HCT116 (cell line): ENCODE measurements around the gene HNRNPUL2. TPM values are rescaled to one million over a fixed set of nuclear protein-coding genes. Genes with fewer than 3 reads are reported as not detected.

Source experiments
- ATAC-seq: fragments of 200-7000 bp; cut with Tn5 transposase; 2 replicates; pipeline ENCODE4 v1.9.1; 2020; ENCODE audit warnings: mild to moderate bottlenecking, moderate library complexity
- BruUV-seq: library from RNA; stranded (reverse); fragments of 400-500 nt; replicated peaks from 2 replicates; lab custom pipeline; 2021; lab: Mats Ljungman, UMichigan
- CTCF ChIA-PET: fragments of 300-600 bp; sonication (Branson Sonifier 250); formaldehyde crosslinking; loops from one replicate; lab custom pipeline; 2021; ENCODE audit warnings: antibody characterized with exemption; lab: Charles Lee
- POLR2A ChIA-PET: fragments of 300-600, 350-600 bp; sonication (Branson Sonifier 250); formaldehyde crosslinking; loops from one replicate; lab custom pipeline; 2021; ENCODE audit warnings: antibody characterized with exemption; lab: Charles Lee
- RAD21 ChIA-PET, 2 experiments: fragments of 300-600 bp; sonication (Branson Sonifier 250); formaldehyde crosslinking; loops; one replicate each; lab custom pipeline; 2023; ENCODE audit warnings: low total read pairs in 2 of 2; ENCODE audit not compliant: uncharacterized antibody in 2 of 2, unreplicated experiment in 2 of 2, low non-redundant PET in 1 of 2; lab: Charles Lee
- DNase-seq: peaks from one replicate; pipeline ENCODE4 v3.0.0-alpha.2; 2010; ENCODE audit warnings: low read depth, low spot score
- H2AFZ ChIP-seq: fragments of 200-600 bp; shearing (Covaris generic), sonication (generic); 2 replicates; pipeline ENCODE4 v1.6.1; 2017; ENCODE audit warnings: low read depth, mixed run types, mixed read lengths, antibody characterized with exemption, low read length; ENCODE audit not compliant: poor library complexity, severe bottlenecking
- H3K27ac ChIP-seq: 2 replicates; pipeline ENCODE4 v1.5.1; 2012; ENCODE audit warnings: low read depth, low read length
- H3K27me3 ChIP-seq: fragments of 200-600 bp; sonication (generic); 2 replicates; pipeline ENCODE4 v1.6.1; 2016; ENCODE audit warnings: mixed run types, low read length, mixed read lengths; ENCODE audit not compliant: insufficient read depth
- H3K36me3 ChIP-seq, 2 experiments: fragments of 200-500 bp in 1 of 2; fragments of 200-600 bp in 1 of 2; sonication (Bioruptor generic) in 1 of 2; sonication (generic) in 1 of 2; 2 replicates each; pipeline versions ENCODE4 v1.5.1 to v1.6.1; 2014 to 2016; ENCODE audit warnings: low read length in 2 of 2, inconsistent platforms in 1 of 2, mixed read lengths in 1 of 2, mixed run types in 1 of 2; ENCODE audit not compliant: insufficient read depth in 2 of 2, control insufficient read depth in 1 of 2
- H3K4me1 ChIP-seq, 2 experiments: fragments of 200-600 bp in 1 of 2; sonication (generic) in 1 of 2; 2 replicates each; pipeline versions ENCODE4 v1.5.1 to v1.6.1; 2012 to 2017; ENCODE audit warnings: low read length in 2 of 2, inconsistent platforms in 1 of 2, mild to moderate bottlenecking in 1 of 2, mixed read lengths in 1 of 2, mixed run types in 1 of 2, moderate library complexity in 1 of 2; ENCODE audit not compliant: insufficient read depth in 2 of 2, control insufficient read depth in 1 of 2
- H3K4me2 ChIP-seq: fragments of 200-600 bp; sonication (generic); 2 replicates; pipeline ENCODE4 v1.6.1; 2017; ENCODE audit warnings: mixed run types, low read length, mixed read lengths
- H3K4me3 ChIP-seq, 2 experiments: fragments of 200-600 bp in 1 of 2; sonication (generic) in 1 of 2; replicated peaks in 1 of 2; 2 replicates each; pipeline ENCODE4 v1.5.1; 2011 to 2016; ENCODE audit warnings: low read length in 2 of 2, control low read depth in 1 of 2, low read depth in 1 of 2, mild to moderate bottlenecking in 1 of 2, mixed read lengths in 1 of 2, mixed run types in 1 of 2
- H3K79me2 ChIP-seq: fragments of 200-600 bp; sonication (generic); 2 replicates; pipeline ENCODE4 v1.6.1; 2017; ENCODE audit warnings: mild to moderate bottlenecking, mixed run types, low read length, moderate library complexity, mixed read lengths; ENCODE audit not compliant: insufficient read depth
- H3K9ac ChIP-seq: fragments of 200-600 bp; sonication (generic); 2 replicates; pipeline ENCODE4 v1.6.1; 2016; ENCODE audit warnings: low read length, mixed read lengths
- H3K9me2 ChIP-seq: fragments of 200-600 bp; sonication (generic), shearing (Covaris generic); 2 replicates; pipeline ENCODE4 v1.6.1; 2017; ENCODE audit warnings: mixed run types, mild to moderate bottlenecking, moderate library complexity; ENCODE audit not compliant: insufficient read depth
- H3K9me3 ChIP-seq, 2 experiments: fragments of 200-500 bp in 1 of 2; fragments of 200-600 bp in 1 of 2; sonication (Bioruptor generic) in 1 of 2; sonication (generic) in 1 of 2; 2 replicates each; pipeline ENCODE4 v1.6.1; 2014 to 2017; ENCODE audit warnings: low read length in 2 of 2, mixed read lengths in 2 of 2, inconsistent platforms in 1 of 2, low read depth in 1 of 2, mild to moderate bottlenecking in 1 of 2, mixed run types in 1 of 2, moderate library complexity in 1 of 2; ENCODE audit not compliant: control insufficient read depth in 1 of 2, insufficient read depth in 1 of 2
- H4K20me1 ChIP-seq: fragments of 200-600 bp; sonication (generic), shearing (Covaris generic); 2 replicates; pipeline ENCODE4 v1.6.1; 2017; ENCODE audit warnings: mixed run types, mild to moderate bottlenecking, moderate library complexity; ENCODE audit not compliant: insufficient read depth
- CEBPB ChIP-seq: IDR thresholded peaks from 2 replicates; pipeline ENCODE4 v1.6.1; 2012; ENCODE audit warnings: low read depth
- EGR1 ChIP-seq: IDR thresholded peaks from 2 replicates; pipeline ENCODE4 v1.6.1; 2012; ENCODE audit warnings: low read depth
- ELF1 ChIP-seq: IDR thresholded peaks from 2 replicates; pipeline ENCODE4 v1.6.1; 2012; ENCODE audit warnings: low read depth, borderline replicate concordance
- FOSL1 ChIP-seq: IDR thresholded peaks from 2 replicates; pipeline ENCODE4 v1.6.1; 2012; ENCODE audit warnings: low read depth
- POLR2A ChIP-seq: IDR thresholded peaks from 2 replicates; pipeline ENCODE4 v1.7.0; 2011; ENCODE audit warnings: borderline replicate concordance; ENCODE audit not compliant: insufficient read depth, insufficient read length; ENCODE audit errors: extremely low read depth
- POLR2AphosphoS5 ChIP-seq: IDR thresholded peaks from 2 replicates; pipeline ENCODE4 v1.6.1; 2011; ENCODE audit warnings: mild to moderate bottlenecking, low read depth, low read length, moderate library complexity
- RAD21 ChIP-seq: IDR thresholded peaks from 2 replicates; pipeline ENCODE4 v1.6.1; 2012; ENCODE audit warnings: low read depth, mild to moderate bottlenecking
- SIN3A ChIP-seq: IDR thresholded peaks from 2 replicates; pipeline ENCODE4 v1.6.1; 2012; ENCODE audit warnings: low read depth
- SP1 ChIP-seq: IDR thresholded peaks from 2 replicates; pipeline ENCODE4 v1.6.1; 2012; ENCODE audit warnings: low read depth
- SRF ChIP-seq: IDR thresholded peaks from 2 replicates; pipeline ENCODE4 v1.6.1; 2012; ENCODE audit warnings: low read depth
- TCF7L2 ChIP-seq: IDR thresholded peaks from 2 replicates; pipeline ENCODE4 v1.7.0; 2011; ENCODE audit warnings: borderline replicate concordance, inconsistent platforms; ENCODE audit not compliant: insufficient read depth, insufficient read length; ENCODE audit errors: extremely low read depth
- ZFX ChIP-seq: fragments of 450-650 bp; IDR thresholded peaks from 2 replicates; pipeline ENCODE4 v1.6.1; 2017
- ZNF274 ChIP-seq: fragments of 200-500 bp; sonication (Bioruptor generic); IDR thresholded peaks from 2 replicates; pipeline ENCODE4 v1.6.1; 2014; ENCODE audit warnings: mild to moderate bottlenecking, low read depth, low read length, inconsistent platforms
- intact Hi-C: fragments of 100-400 bp; cut with micrococcal nuclease; formaldehyde crosslinking; loops from 2 replicates; pipeline ENCODE4 v1.10.0; 2022
- total RNA-seq: library from RNA; stranded (reverse); gene quantifications from one replicate; pipeline ENCODE4 v1.2.1, GENCODE V29; 2021; ENCODE audit not compliant: unreplicated experiment
- TF ChIP-seq, protein P1 (sequence below): IDR thresholded peaks from 2 replicates; pipeline ENCODE4 v1.6.1; 2012
- TF ChIP-seq, protein P2 (sequence below): IDR thresholded peaks from 2 replicates; pipeline ENCODE4 v1.6.1; 2011; ENCODE audit warnings: mild to moderate bottlenecking, low read length, moderate library complexity; ENCODE audit not compliant: insufficient replicate concordance; ENCODE audit errors: extremely low read depth
- TF ChIP-seq, protein P3 (sequence below), 3 experiments: fragments of 200-600 bp in 1 of 3; sonication (generic) in 1 of 3; IDR thresholded peaks in 2 of 3; conservative IDR thresholded peaks in 1 of 3; 2 replicates each; pipeline ENCODE4 v1.5.1; 2012 to 2017; ENCODE audit warnings: low read depth in 2 of 3, low read length in 2 of 3, antibody characterized with exemption in 1 of 3, borderline replicate concordance in 1 of 3, control low read depth in 1 of 3, mild to moderate bottlenecking in 1 of 3, mixed read lengths in 1 of 3, mixed run types in 1 of 3, moderate library complexity in 1 of 3; ENCODE audit not compliant: insufficient read depth in 1 of 3
- TF ChIP-seq, protein P4 (sequence below): IDR thresholded peaks from 2 replicates; pipeline ENCODE4 v1.6.1; 2012
- TF ChIP-seq, protein P5 (sequence below): IDR thresholded peaks from 2 replicates; pipeline ENCODE4 v1.6.1; 2012; ENCODE audit warnings: low read depth

HNRNPUL2 gene
- total RNA-seq, 1 experiment from 2014 or later = 45.8 TPM

DNA sequence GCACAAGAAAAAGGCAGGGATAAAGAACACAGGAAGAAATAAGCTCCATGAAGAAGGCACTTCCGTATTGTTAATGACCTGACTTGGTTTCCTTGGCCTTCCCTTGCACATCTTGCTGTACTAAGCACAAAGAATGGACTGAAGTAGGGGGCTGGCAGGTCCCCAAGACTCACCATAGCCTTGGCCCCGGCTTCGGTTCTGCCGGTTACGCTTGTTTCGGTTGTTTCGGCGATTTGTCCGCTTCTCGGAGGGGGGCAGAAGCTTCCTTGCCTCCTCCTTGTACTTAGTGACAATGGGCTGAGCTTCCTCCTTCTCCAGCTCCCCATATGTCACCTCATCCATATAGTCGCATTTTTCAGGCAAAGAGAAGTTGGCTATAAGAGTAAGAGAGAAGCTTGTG is 10.4 kb downstream of the HNRNPUL2 start:
- CTCF ChIA-PET = no interaction called here
- RAD21 ChIA-PET = no interaction called here

More for the DNA sequence above, 10.4 kb downstream of the HNRNPUL2 start:
- no peak overlapping the region for H3K9ac ChIP-seq
- POLR2A ChIA-PET = no interaction called here
- TF ChIP-seq POLR2A (no peak), EGR1 (no peak), ZNF274 (no peak), SIN3A (no peak), FOSL1 (no peak), ZFX (no peak), POLR2AphosphoS5 (no peak), TCF7L2 (no peak), SP1 (no peak), ELF1 (no peak), RAD21 (no peak), CEBPB (no peak), SRF (no peak)
- TF ChIP-seq, protein P1, sequence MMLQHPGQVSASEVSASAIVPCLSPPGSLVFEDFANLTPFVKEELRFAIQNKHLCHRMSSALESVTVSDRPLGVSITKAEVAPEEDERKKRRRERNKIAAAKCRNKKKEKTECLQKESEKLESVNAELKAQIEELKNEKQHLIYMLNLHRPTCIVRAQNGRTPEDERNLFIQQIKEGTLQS = no peak
- TF ChIP-seq, protein P2, sequence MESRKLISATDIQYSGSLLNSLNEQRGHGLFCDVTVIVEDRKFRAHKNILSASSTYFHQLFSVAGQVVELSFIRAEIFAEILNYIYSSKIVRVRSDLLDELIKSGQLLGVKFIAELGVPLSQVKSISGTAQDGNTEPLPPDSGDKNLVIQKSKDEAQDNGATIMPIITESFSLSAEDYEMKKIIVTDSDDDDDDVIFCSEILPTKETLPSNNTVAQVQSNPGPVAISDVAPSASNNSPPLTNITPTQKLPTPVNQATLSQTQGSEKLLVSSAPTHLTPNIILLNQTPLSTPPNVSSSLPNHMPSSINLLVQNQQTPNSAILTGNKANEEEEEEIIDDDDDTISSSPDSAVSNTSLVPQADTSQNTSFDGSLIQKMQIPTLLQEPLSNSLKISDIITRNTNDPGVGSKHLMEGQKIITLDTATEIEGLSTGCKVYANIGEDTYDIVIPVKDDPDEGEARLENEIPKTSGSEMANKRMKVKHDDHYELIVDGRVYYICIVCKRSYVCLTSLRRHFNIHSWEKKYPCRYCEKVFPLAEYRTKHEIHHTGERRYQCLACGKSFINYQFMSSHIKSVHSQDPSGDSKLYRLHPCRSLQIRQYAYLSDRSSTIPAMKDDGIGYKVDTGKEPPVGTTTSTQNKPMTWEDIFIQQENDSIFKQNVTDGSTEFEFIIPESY = no peak
- TF ChIP-seq, protein P3, sequence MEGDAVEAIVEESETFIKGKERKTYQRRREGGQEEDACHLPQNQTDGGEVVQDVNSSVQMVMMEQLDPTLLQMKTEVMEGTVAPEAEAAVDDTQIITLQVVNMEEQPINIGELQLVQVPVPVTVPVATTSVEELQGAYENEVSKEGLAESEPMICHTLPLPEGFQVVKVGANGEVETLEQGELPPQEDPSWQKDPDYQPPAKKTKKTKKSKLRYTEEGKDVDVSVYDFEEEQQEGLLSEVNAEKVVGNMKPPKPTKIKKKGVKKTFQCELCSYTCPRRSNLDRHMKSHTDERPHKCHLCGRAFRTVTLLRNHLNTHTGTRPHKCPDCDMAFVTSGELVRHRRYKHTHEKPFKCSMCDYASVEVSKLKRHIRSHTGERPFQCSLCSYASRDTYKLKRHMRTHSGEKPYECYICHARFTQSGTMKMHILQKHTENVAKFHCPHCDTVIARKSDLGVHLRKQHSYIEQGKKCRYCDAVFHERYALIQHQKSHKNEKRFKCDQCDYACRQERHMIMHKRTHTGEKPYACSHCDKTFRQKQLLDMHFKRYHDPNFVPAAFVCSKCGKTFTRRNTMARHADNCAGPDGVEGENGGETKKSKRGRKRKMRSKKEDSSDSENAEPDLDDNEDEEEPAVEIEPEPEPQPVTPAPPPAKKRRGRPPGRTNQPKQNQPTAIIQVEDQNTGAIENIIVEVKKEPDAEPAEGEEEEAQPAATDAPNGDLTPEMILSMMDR (IDR thresholded peaks at IDR 0.05 in 2 of 3, conservative IDR thresholded peaks at IDR 0.05 in 1 of 3; ENCODE audit: borderline replicate concordance in 1 of 3, insufficient read depth in 1 of 3, low read depth in 2 of 3, low read length in 2 of 3) = no peak
- TF ChIP-seq, protein P4, sequence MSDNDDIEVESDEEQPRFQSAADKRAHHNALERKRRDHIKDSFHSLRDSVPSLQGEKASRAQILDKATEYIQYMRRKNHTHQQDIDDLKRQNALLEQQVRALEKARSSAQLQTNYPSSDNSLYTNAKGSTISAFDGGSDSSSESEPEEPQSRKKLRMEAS = no peak
- TF ChIP-seq, protein P5, sequence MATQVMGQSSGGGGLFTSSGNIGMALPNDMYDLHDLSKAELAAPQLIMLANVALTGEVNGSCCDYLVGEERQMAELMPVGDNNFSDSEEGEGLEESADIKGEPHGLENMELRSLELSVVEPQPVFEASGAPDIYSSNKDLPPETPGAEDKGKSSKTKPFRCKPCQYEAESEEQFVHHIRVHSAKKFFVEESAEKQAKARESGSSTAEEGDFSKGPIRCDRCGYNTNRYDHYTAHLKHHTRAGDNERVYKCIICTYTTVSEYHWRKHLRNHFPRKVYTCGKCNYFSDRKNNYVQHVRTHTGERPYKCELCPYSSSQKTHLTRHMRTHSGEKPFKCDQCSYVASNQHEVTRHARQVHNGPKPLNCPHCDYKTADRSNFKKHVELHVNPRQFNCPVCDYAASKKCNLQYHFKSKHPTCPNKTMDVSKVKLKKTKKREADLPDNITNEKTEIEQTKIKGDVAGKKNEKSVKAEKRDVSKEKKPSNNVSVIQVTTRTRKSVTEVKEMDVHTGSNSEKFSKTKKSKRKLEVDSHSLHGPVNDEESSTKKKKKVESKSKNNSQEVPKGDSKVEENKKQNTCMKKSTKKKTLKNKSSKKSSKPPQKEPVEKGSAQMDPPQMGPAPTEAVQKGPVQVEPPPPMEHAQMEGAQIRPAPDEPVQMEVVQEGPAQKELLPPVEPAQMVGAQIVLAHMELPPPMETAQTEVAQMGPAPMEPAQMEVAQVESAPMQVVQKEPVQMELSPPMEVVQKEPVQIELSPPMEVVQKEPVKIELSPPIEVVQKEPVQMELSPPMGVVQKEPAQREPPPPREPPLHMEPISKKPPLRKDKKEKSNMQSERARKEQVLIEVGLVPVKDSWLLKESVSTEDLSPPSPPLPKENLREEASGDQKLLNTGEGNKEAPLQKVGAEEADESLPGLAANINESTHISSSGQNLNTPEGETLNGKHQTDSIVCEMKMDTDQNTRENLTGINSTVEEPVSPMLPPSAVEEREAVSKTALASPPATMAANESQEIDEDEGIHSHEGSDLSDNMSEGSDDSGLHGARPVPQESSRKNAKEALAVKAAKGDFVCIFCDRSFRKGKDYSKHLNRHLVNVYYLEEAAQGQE = no peak
- no peak overlapping the region for H2AFZ ChIP-seq
- peaks cover 82% of the 10 kb centered on the region for H3K79me2 ChIP-seq
- H3K4me2 ChIP-seq = no peak overlapping the region
- peaks cover 89 to 95% of the 10 kb centered on the region in 2 experiments for H3K36me3 ChIP-seq
- H3K27ac ChIP-seq = no peak overlapping the region
- H3K4me1 ChIP-seq = no peaks in the 10 kb centered on the region
- no peak for ATAC-seq
- peaks cover 5% of the 10 kb centered on the region; the same call in 1 of the 2 replicates for H4K20me1 ChIP-seq
- BruUV-seq = no TSS peak
- no peak for DNase-seq
- no peak overlapping the region for H3K4me3 ChIP-seq
- intact Hi-C loops = no loop called here
- H3K9me3 ChIP-seq = no peaks in the 10 kb centered on the region
- H3K9me2 ChIP-seq = no peaks in the 10 kb centered on the region
- no peaks in the 10 kb centered on the region for H3K27me3 ChIP-seq
